GM12865 (cell line): Measurements from ENCODE around the gene EPB41.
"Not testable (repeated sequence)": the region's sequence is repeated elsewhere in the genome, so short reads cannot be mapped to it uniquely, and the experiment has no call there.

Experiments
- DNase-seq: peaks from one replicate; pipeline ENCODE4 v3.0.0; 2010; ENCODE audit warnings: low read depth
- H3K4me3 ChIP-seq: 2 replicates; pipeline ENCODE4 v1.5.1; 2011; ENCODE audit warnings: mild to moderate bottlenecking, low read depth, low read length, control low read depth
- CTCF ChIP-seq: IDR thresholded peaks from 2 replicates; pipeline ENCODE4 v1.5.1; 2011; ENCODE audit warnings: low read length, control low read depth, low read depth, inconsistent platforms; ENCODE audit not compliant: insufficient read depth; ENCODE audit errors: missing control alignments

The EPB41 gene

GRCh38 chr1:28934676-28935075 is 20.3 kb downstream of the EPB41 start:
- no peak for DNase-seq
- no peak for TF ChIP-seq CTCF
- H3K4me3 ChIP-seq: no peak overlapping the region

- DNase-seq: no peak
- no peak for TF ChIP-seq CTCF
- no peak overlapping the region for H3K4me3 ChIP-seq
Measured at GRCh38 chr1:28935293-28935692, 20.9 kb downstream of the EPB41 start.

- no peak overlapping the region for H3K4me3 ChIP-seq
- no peak for DNase-seq
- TF ChIP-seq CTCF: no peak
Measured at GRCh38 chr1:28936094-28936493, 21.7 kb downstream of the EPB41 start.

- no peak for TF ChIP-seq CTCF
- no peak overlapping the region for H3K4me3 ChIP-seq
Measured at GRCh38 chr1:28936528-28936927, 22.2 kb downstream of the EPB41 start.

GRCh38 chr1:28943581-28943980 is 29.2 kb downstream of the EPB41 start:
- not testable (repeated sequence) for DNase-seq

More at GRCh38 chr1:28936528-28936927, 22.2 kb downstream of the EPB41 start:
- DNase-seq: no peak

GRCh38 chr1:28950006-28950405 is 35.6 kb downstream of the EPB41 start:
- no peak for DNase-seq
- no peak for TF ChIP-seq CTCF
- H3K4me3 ChIP-seq: no peak overlapping the region

More at GRCh38 chr1:28943581-28943980, 29.2 kb downstream of the EPB41 start:
- H3K4me3 ChIP-seq: not testable (repeated sequence)

GRCh38 chr1:28950449-28950848 is 36.1 kb downstream of the EPB41 start:
- TF ChIP-seq CTCF: no peak
- H3K4me3 ChIP-seq: no peak overlapping the region
- no peak for DNase-seq

- H3K4me3 ChIP-seq: no peak overlapping the region
- no peak for DNase-seq
- TF ChIP-seq CTCF: no peak
Measured at GRCh38 chr1:28954126-28954726, 39.9 kb downstream of the EPB41 start.
